GM12878 (cell line): ENCODE data around the gene PPP1R18. TPM values are rescaled to one million over a fixed set of nuclear protein-coding genes. Genes with fewer than 3 reads are reported as not detected.

Experiments
- ATAC-seq: fragments of 200-7000 bp; cut with Tn5 transposase; 3 replicates; pipeline ENCODE4 v1.9.1; 2020; ENCODE audit warnings: mild to moderate bottlenecking, moderate library complexity
- BruUV-seq: library from RNA; stranded (reverse); fragments of 400-500 nt; replicated peaks from 2 replicates; lab custom pipeline; 2021; lab: Mats Ljungman, UMichigan
- CTCF ChIA-PET: fragments of 300-600 bp; sonication (Branson Sonifier 250); formaldehyde crosslinking; extraction: SDS; loops from one replicate; lab custom pipeline; 2021; ENCODE audit warnings: inconsistent platforms; lab: Yijun Ruan, JAX
- POLR2A ChIA-PET: fragments of 350-600 bp; formaldehyde crosslinking; extraction: SDS; loops from one replicate; lab custom pipeline; 2021; ENCODE audit warnings: inconsistent platforms; lab: Charles Lee
- RAD21 ChIA-PET: fragments of 300-600 bp; sonication (Branson Sonifier 250); formaldehyde crosslinking; loops from one replicate; lab custom pipeline; 2023; ENCODE audit warnings: antibody characterized with exemption; ENCODE audit not compliant: unreplicated experiment; lab: Charles Lee
- SMC1A ChIA-PET: fragments of 300-600 bp; sonication (Branson Sonifier 250); formaldehyde crosslinking; loops from one replicate; lab custom pipeline; 2023; ENCODE audit not compliant: unreplicated experiment, uncharacterized antibody; lab: Charles Lee
- DNase-seq: peaks from one replicate; pipeline ENCODE4 v3.0.0-alpha.2; 2011; ENCODE audit warnings: low read depth, low spot score
- FAIRE-seq: peaks from 3 replicates; lab custom pipeline; 2011; peaks lifted over from hg19 to GRCh38; lab: Jason Lieb, UNC
- H2AFZ ChIP-seq: 2 replicates; pipeline ENCODE4 v1.6.0; 2011; ENCODE audit warnings: low read depth, low read length, control low read depth; ENCODE audit not compliant: control insufficient read depth
- H3K27ac ChIP-seq: 2 replicates; pipeline ENCODE4 v1.5.1; 2011; ENCODE audit warnings: control low read depth; ENCODE audit not compliant: control insufficient read depth, insufficient read depth
- H3K27me3 ChIP-seq, 2 experiments: replicated peaks in 1 of 2; 2 replicates each; pipeline versions ENCODE4 v1.6.0 to v1.6.1; 2011; ENCODE audit warnings: low read length in 1 of 2; ENCODE audit not compliant: control insufficient read depth in 2 of 2, insufficient read depth in 2 of 2
- H3K36me3 ChIP-seq, 2 experiments: 2 replicates each; pipeline ENCODE4 v1.5.1; 2011; ENCODE audit warnings: low read length in 1 of 2; ENCODE audit not compliant: control insufficient read depth in 2 of 2, insufficient read depth in 2 of 2
- H3K4me1 ChIP-seq: 2 replicates; pipeline ENCODE4 v1.6.1; 2011; ENCODE audit warnings: mild to moderate bottlenecking, low read length, moderate library complexity, mixed read lengths; ENCODE audit not compliant: control insufficient read depth, insufficient read depth
- H3K4me2 ChIP-seq: 2 replicates; pipeline ENCODE4 v1.6.0; 2011; ENCODE audit warnings: control low read depth; ENCODE audit not compliant: control insufficient read depth, insufficient read depth
- H3K4me3 ChIP-seq: fragments of 200-600 bp; sonication (generic); 2 replicates; pipeline ENCODE4 v1.5.1; 2016
- H3K79me2 ChIP-seq: 2 replicates; pipeline ENCODE4 v1.6.0; 2011; ENCODE audit warnings: low read length; ENCODE audit not compliant: control insufficient read depth, insufficient read depth
- H3K9ac ChIP-seq: 2 replicates; pipeline ENCODE4 v1.8.0; 2011; ENCODE audit warnings: low read length, control low read depth, mixed read lengths; ENCODE audit not compliant: control insufficient read depth, insufficient read depth
- H3K9me3 ChIP-seq: replicated peaks from 3 replicates; pipeline ENCODE4 v1.5.1; 2011; ENCODE audit warnings: mild to moderate bottlenecking, low read length; ENCODE audit not compliant: control insufficient read depth, insufficient read depth
- H4K20me1 ChIP-seq: 2 replicates; pipeline ENCODE4 v1.6.0; 2011; ENCODE audit not compliant: control insufficient read depth, insufficient read depth
- CUX1 ChIP-seq: IDR thresholded peaks from 2 replicates; pipeline ENCODE4 v1.6.1; 2012; ENCODE audit warnings: improper control_type of control experiment, low read depth, low read length; ENCODE audit not compliant: insufficient replicate concordance
- NR2C1 ChIP-seq: fragments of 450-650 bp; IDR thresholded peaks from 2 replicates; pipeline ENCODE4 v1.6.1; 2017; ENCODE audit warnings: antibody characterized with exemption, mild to moderate bottlenecking, moderate library complexity
- POLR2AphosphoS2 ChIP-seq: IDR thresholded peaks from 2 replicates; pipeline ENCODE4 v1.6.1; 2011; ENCODE audit warnings: low read depth, mild to moderate bottlenecking, low read length, improper control_type of control experiment, moderate library complexity
- SIN3A ChIP-seq: IDR thresholded peaks from 2 replicates; pipeline ENCODE4 v1.6.1; 2012; ENCODE audit warnings: low read depth, low read length, improper control_type of control experiment
- SREBF2 ChIP-seq: IDR thresholded peaks from 2 replicates; pipeline ENCODE4 v1.6.1; 2012; ENCODE audit warnings: mild to moderate bottlenecking, low read length
- WGBS: methylation state at CpG from one replicate; pipeline ENCODE4 v1.1.6; 2016; ENCODE audit warnings: low lambda C conversion rate; ENCODE audit not compliant: insufficient replicate concordance, insufficient coverage; ENCODE audit errors: missing lambda C conversion rate; 5-methylcytosine and 5-hydroxymethylcytosine counted together
- in situ Hi-C: fragments of 300-500 bp; cut with MboI; formaldehyde crosslinking; loops from 9 replicates; pipeline ENCODE4 v1.14.3; 2018; ENCODE audit warnings: mixed read lengths
- intact Hi-C: fragments of 100-400 bp; cut with micrococcal nuclease; formaldehyde crosslinking; loops from one replicate; pipeline ENCODE4 v1.14.2; 2022; ENCODE audit not compliant: unreplicated experiment
- polyA plus RNA-seq, 11 experiments: library from polyadenylated mRNA; depleted of rRNA in 4 of 11; unstranded in 6 of 11; stranded (reverse) in 5 of 11; fragments of >200 nt; fragmentation: Nextera tagmentation in 4 of 11; fragmentation: Illumina TruSeq in 1 of 11; extraction: Ambion mirVana in 4 of 11; extraction: Trizol in 1 of 11; gene quantifications; 1 replicate in 1 of 11; 2 replicates in 10 of 11; pipeline versions ENCODE4 v1.2.1 to v1.2.3, GENCODE V29; 2011 to 2016; ENCODE audit warnings: inconsistent platforms in 2 of 11, missing spikeins in 2 of 11, low read depth in 1 of 11
- total RNA-seq, 4 experiments: library from RNA; depleted of rRNA in 3 of 4; stranded (reverse); fragments of >200 nt in 3 of 4; fragmentation: Illumina TruSeq in 1 of 4; extraction: Trizol in 1 of 4; gene quantifications; 2 replicates each; pipeline versions ENCODE4 v1.2.1 to v1.2.3, GENCODE V29; 2013 to 2021

Gene PPP1R18
- total and polyA plus RNA-seq, 10 of the 15 experiments (the other 5 are each of a cell fraction or from before 2014, with no cell fraction given) = 21.0 to 119 (median 52.6) TPM

- TF ChIP-seq POLR2AphosphoS2 = peak; percentile 59; the same call in 1 of the 2 replicates
- TF ChIP-seq NR2C1 = no peak
- no peak for TF ChIP-seq CUX1
Observed at GRCh38 chr6:30690403-30691207, 4.2 kb upstream of the PPP1R18 start, which contains the start of gene NRM (continued).

- BruUV-seq = no TSS peak
- RAD21 ChIA-PET = interaction anchor here (0.6 to 6.4 kb wide), 3 partner anchors 11 to 29 kb away, joined by 3 to 114 read pairs (median 4); partner anchors contain the start of genes MDC1 and TUBB
- DNase-seq (no peak), FAIRE-seq (no peak), ATAC-seq (no peak)
- H3K4me2 ChIP-seq = peak overlapping the region; percentile 69
- CTCF ChIA-PET = interaction anchor here (0.8 to 4.8 kb wide), 9 partner anchors 10 to 140 kb away, joined by 3 to 64 read pairs (median 17); partner anchors contain the start of genes MDC1 and TUBB
- intact Hi-C loops = no loop called here
- H3K27me3 ChIP-seq = no peaks in the 10 kb centered on the region
- peak overlapping the region; percentile 75 for H3K9ac ChIP-seq
- H3K9me3 ChIP-seq = no peaks in the 10 kb centered on the region
- peaks cover 15% of the 10 kb centered on the region for H3K4me1 ChIP-seq
- H3K4me3 ChIP-seq = peak overlapping the region; percentile 100
- WGBS = 0% methylated on average over 4 of the region's 4 CpGs
- H3K79me2 ChIP-seq = peaks cover 57% of the 10 kb centered on the region
- in situ Hi-C loops = no loop called here
- H4K20me1 ChIP-seq = no peaks in the 10 kb centered on the region
- no peaks in the 10 kb centered on the region for H3K36me3 ChIP-seq
- POLR2A ChIA-PET = interaction anchor here (0.5 to 6.1 kb wide), 13 partner anchors 10 to 132 kb away, joined by 3 to 167 read pairs (median 5); partner anchors contain the start of genes MDC1, MRPS18B, PRR3 and TUBB
- no peak overlapping the region for H2AFZ ChIP-seq
- SMC1A ChIA-PET = interaction anchor here (1.1 to 6.9 kb wide), 6 partner anchors 10 to 46 kb away, joined by 3 to 73 read pairs (median 6); partner anchors contain the start of genes DHX16 and MDC1
- TF ChIP-seq SREBF2 (no peak), SIN3A (0 out of 2 replicates have a peak, but pooled peaks have one; percentile 14)
- peak overlapping the region; percentile 96 for H3K27ac ChIP-seq
Observed at GRCh38 chr6:30689985-30690384, 3.5 kb upstream of the PPP1R18 start.
